Measurements from ENCODE around the gene PTPRN2. TPM values are rescaled to one million over a fixed set of nuclear protein-coding genes. Genes with fewer than 3 reads are reported as not detected.

The PTPRN2 gene
- total RNA-seq, 1 donor from 2014 or later: 2.4 TPM

- no peaks in the 10 kb centered on the region for H3K36me3 ChIP-seq (ENCODE audit: control insufficient read depth, insufficient read depth, low read length)
- H3K27me3 ChIP-seq (ENCODE audit: control insufficient read depth, insufficient read depth, low read length): no peaks in the 10 kb centered on the region
- H3K4me3 ChIP-seq (ENCODE audit: low read depth, low read length): no peak overlapping the region
- DNase-seq (ENCODE audit: low read depth): no peak
- no peak for TF ChIP-seq CTCF (IDR thresholded peaks at IDR 0.05; ENCODE audit: insufficient read depth, low read length, poor library complexity, severe bottlenecking)
Observed at GRCh38 chr7:158409816-158410330, 177.8 kb downstream of the PTPRN2 start.

GRCh38 chr7:158409120-158409519 lies 178.5 kb downstream of the PTPRN2 start:
- Histone ChIP-seq H3K27me3 (ENCODE audit: control insufficient read depth, insufficient read depth, low read length) (no peaks in the 10 kb centered on the region), H3K4me3 (ENCODE audit: low read depth, low read length) (no peak overlapping the region), H3K36me3 (ENCODE audit: control insufficient read depth, insufficient read depth, low read length) (no peaks in the 10 kb centered on the region)
- no peak for TF ChIP-seq CTCF (IDR thresholded peaks at IDR 0.05; ENCODE audit: insufficient read depth, low read length, poor library complexity, severe bottlenecking)
- DNase-seq (ENCODE audit: low read depth): no peak

- no peak for TF ChIP-seq CTCF (IDR thresholded peaks at IDR 0.05; ENCODE audit: insufficient read depth, low read length, poor library complexity, severe bottlenecking)
- Histone ChIP-seq H3K4me3 (ENCODE audit: low read depth, low read length) (no peak overlapping the region), H3K27me3 (ENCODE audit: control insufficient read depth, insufficient read depth, low read length) (no peaks in the 10 kb centered on the region)
Observed at GRCh38 chr7:158408318-158408920, 179.2 kb downstream of the PTPRN2 start.

GRCh38 chr7:158407581-158408317 lies 179.9 kb downstream of the PTPRN2 start:
- no peak for DNase-seq (ENCODE audit: low read depth)
- TF ChIP-seq CTCF (IDR thresholded peaks at IDR 0.05; ENCODE audit: insufficient read depth, low read length, poor library complexity, severe bottlenecking): peak; percentile 1
- Histone ChIP-seq H3K27me3 (ENCODE audit: control insufficient read depth, insufficient read depth, low read length) (no peaks in the 10 kb centered on the region), H3K4me3 (ENCODE audit: low read depth, low read length) (no peak overlapping the region), H3K36me3 (ENCODE audit: control insufficient read depth, insufficient read depth, low read length) (no peaks in the 10 kb centered on the region)

More at GRCh38 chr7:158408318-158408920, 179.2 kb downstream of the PTPRN2 start:
- no peaks in the 10 kb centered on the region for H3K36me3 ChIP-seq (ENCODE audit: control insufficient read depth, insufficient read depth, low read length)
- no peak for DNase-seq (ENCODE audit: low read depth)

- no peak overlapping the region for H3K4me3 ChIP-seq (ENCODE audit: low read depth, low read length)
- no peak for DNase-seq (ENCODE audit: low read depth)
- no peaks in the 10 kb centered on the region for H3K36me3 ChIP-seq (ENCODE audit: control insufficient read depth, insufficient read depth, low read length)
Observed at GRCh38 chr7:158406801-158407200, 180.8 kb downstream of the PTPRN2 start.

More at GRCh38 chr7:158406801-158407200, 180.8 kb downstream of the PTPRN2 start:
- H3K27me3 ChIP-seq (ENCODE audit: control insufficient read depth, insufficient read depth, low read length): no peaks in the 10 kb centered on the region
- no peak for TF ChIP-seq CTCF (IDR thresholded peaks at IDR 0.05; ENCODE audit: insufficient read depth, low read length, poor library complexity, severe bottlenecking)

Measured in kidney epithelial cell (primary cell).